Lower lobe of right lung (tissue), 2 donors: ENCODE measurements around the gene MAP1B. TPM values are rescaled to one million over a fixed set of nuclear protein-coding genes. Genes with fewer than 3 reads are reported as not detected.

Experiments used
- ATAC-seq, 2 donors: fragments of 200-7000 bp; cut with Tn5 transposase; one replicate each; pipeline ENCODE4 v1.9.1; 2020 to 2022; ENCODE audit warnings: mild to moderate bottlenecking in 2 of 2, moderate library complexity in 2 of 2
- DNase-seq: peaks from one replicate; pipeline ENCODE4 v3.0.0-alpha.2; 2020
- H3K27ac ChIP-seq: fragments of 200-600 bp; one replicate; pipeline ENCODE4 v1.8.0; 2022
- H3K27me3 ChIP-seq: fragments of 200-600 bp; one replicate; pipeline ENCODE4 v1.8.0; 2022; ENCODE audit warnings: low read depth
- H3K36me3 ChIP-seq: fragments of 200-600 bp; one replicate; pipeline ENCODE4 v1.8.0; 2022; ENCODE audit warnings: mild to moderate bottlenecking
- H3K4me1 ChIP-seq: fragments of 200-600 bp; one replicate; pipeline ENCODE4 v1.8.0; 2022
- H3K4me3 ChIP-seq: fragments of 200-600 bp; one replicate; pipeline ENCODE4 v1.8.0; 2022; ENCODE audit warnings: mild to moderate bottlenecking
- H3K9me3 ChIP-seq: fragments of 200-600 bp; one replicate; pipeline ENCODE4 v1.8.0; 2022
- CTCF ChIP-seq: fragments of 200-600 bp; IDR thresholded peaks from one replicate; pipeline ENCODE4 v1.8.0; 2022; ENCODE audit warnings: antibody characterized with exemption, mild to moderate bottlenecking
- intact Hi-C: fragments of 100-400 bp; cut with DNase I; formaldehyde crosslinking; loops from one replicate; pipeline ENCODE4 v1.11.0; 2022
- total RNA-seq: library from RNA; stranded (reverse); fragmentation: NEBNext Ultra II Directional; extraction: Animal tissue kit (Norgen Biotek cat#: 25700); gene quantifications from one replicate; pipeline ENCODE4 v1.2.1, GENCODE V29; 2021
- donor health status: DM: no; HTN: yes; CAD: no; lungs with severe emphysema.

The MAP1B gene
- total RNA-seq, 1 donor from 2014 or later: 20.6 TPM

- Histone ChIP-seq H3K27me3 (peaks cover 31% of the 10 kb centered on the region), H3K27ac (no peak overlapping the region), H3K36me3 (no peaks in the 10 kb centered on the region), H3K4me1 (peaks cover 20% of the 10 kb centered on the region), H3K4me3 (no peak overlapping the region), H3K9me3 (no peaks in the 10 kb centered on the region)
- intact Hi-C loops: no loop called here
- DNase-seq (no peak), ATAC-seq (no peak)
- no peak for TF ChIP-seq CTCF
Observed at GRCh38 chr5:72109625-72110024, 2.4 kb downstream of the MAP1B start.

- intact Hi-C loops: no loop called here
- no peaks in the 10 kb centered on the region for H3K9me3 ChIP-seq
- no peak overlapping the region for H3K4me3 ChIP-seq
- no peak for DNase-seq
- H3K27ac ChIP-seq: no peak overlapping the region
- ATAC-seq: no peak
- H3K4me1 ChIP-seq: peaks cover 20% of the 10 kb centered on the region
- H3K36me3 ChIP-seq: no peaks in the 10 kb centered on the region
- TF ChIP-seq CTCF: no peak
- peaks cover 31% of the 10 kb centered on the region for H3K27me3 ChIP-seq
Observed at GRCh38 chr5:72110394-72111013, 3.2 kb downstream of the MAP1B start.

- intact Hi-C loops: no loop called here
- H3K4me1 ChIP-seq: peaks cover 14% of the 10 kb centered on the region
- H3K27ac ChIP-seq: no peak overlapping the region
- DNase-seq (no peak), ATAC-seq (no peak)
- no peak for TF ChIP-seq CTCF
- H3K9me3 ChIP-seq: no peaks in the 10 kb centered on the region
- H3K27me3 ChIP-seq: peaks cover 24% of the 10 kb centered on the region
- no peaks in the 10 kb centered on the region for H3K36me3 ChIP-seq
- H3K4me3 ChIP-seq: no peak overlapping the region
Observed at GRCh38 chr5:72112389-72112788, 5.1 kb downstream of the MAP1B start.

- Histone ChIP-seq H3K4me1 (no peaks in the 10 kb centered on the region), H3K9me3 (no peaks in the 10 kb centered on the region), H3K36me3 (no peaks in the 10 kb centered on the region), H3K4me3 (no peak overlapping the region), H3K27ac (no peak overlapping the region), H3K27me3 (peaks cover 4% of the 10 kb centered on the region)
- no peak for DNase-seq
- no peak for ATAC-seq
- TF ChIP-seq CTCF: no peak
- intact Hi-C loops: no loop called here
Observed at GRCh38 chr5:72114629-72115028, 7.4 kb downstream of the MAP1B start.

- no peaks in the 10 kb centered on the region for H3K9me3 ChIP-seq
- intact Hi-C loops: no loop called here
- H3K4me3 ChIP-seq: no peak overlapping the region
- DNase-seq: no peak
- H3K27ac ChIP-seq: no peak overlapping the region
- no peak for TF ChIP-seq CTCF
- no peaks in the 10 kb centered on the region for H3K36me3 ChIP-seq
- H3K27me3 ChIP-seq: peaks cover 2% of the 10 kb centered on the region
- H3K4me1 ChIP-seq: no peaks in the 10 kb centered on the region
- no peak for ATAC-seq
Observed at GRCh38 chr5:72115296-72115695, 8.0 kb downstream of the MAP1B start.
